ENCODE data around the gene SHROOM4. TPM values are rescaled to one million over a fixed set of nuclear protein-coding genes. Genes with fewer than 3 reads are reported as not detected.

SHROOM4 gene
- total RNA-seq, 1 experiment from 2014 or later, result 2.1 TPM

DNA sequence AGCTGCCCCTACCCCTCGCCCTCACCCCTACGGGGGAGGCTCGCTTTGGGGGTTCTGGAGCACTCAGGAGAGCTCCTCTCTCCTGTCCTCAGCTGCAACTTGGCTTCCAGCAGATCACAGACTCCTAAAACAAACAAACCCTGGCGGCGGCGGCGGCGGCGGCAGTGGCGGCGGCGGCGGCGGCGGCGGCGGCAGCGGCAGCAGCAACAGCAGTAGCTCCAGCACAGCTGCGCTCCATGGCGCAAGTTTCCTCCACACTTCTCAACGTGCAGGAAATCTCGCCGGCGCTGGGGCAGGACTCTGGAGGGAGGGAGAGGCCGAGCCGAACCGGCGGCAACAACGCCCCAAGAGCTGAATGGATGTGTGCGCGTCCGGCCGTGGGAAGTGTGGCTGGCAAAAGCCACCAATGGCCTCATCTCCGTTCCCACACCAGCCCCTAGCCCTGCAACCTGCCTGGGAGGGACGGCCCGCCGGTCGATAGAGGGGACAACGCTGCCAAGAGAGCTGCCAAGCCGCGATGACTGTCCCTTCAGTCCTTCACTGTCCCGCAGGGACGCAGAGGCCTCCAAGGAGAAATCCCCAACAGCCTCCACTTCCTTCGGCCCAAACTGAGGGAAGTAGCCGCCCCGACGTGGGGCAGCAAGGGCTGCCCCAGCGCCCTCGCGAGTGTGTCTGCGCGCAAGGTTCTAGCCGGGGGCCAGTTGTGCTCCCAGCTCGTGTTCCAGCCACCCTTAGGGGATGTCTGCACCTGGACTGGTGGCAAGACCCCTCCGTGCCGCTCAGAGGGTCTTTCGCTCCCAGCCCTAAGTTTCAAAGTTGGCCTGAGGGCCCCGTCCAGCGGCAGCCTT, 775 bp downstream of the SHROOM4 start:
- TF ChIP-seq, protein P1, sequence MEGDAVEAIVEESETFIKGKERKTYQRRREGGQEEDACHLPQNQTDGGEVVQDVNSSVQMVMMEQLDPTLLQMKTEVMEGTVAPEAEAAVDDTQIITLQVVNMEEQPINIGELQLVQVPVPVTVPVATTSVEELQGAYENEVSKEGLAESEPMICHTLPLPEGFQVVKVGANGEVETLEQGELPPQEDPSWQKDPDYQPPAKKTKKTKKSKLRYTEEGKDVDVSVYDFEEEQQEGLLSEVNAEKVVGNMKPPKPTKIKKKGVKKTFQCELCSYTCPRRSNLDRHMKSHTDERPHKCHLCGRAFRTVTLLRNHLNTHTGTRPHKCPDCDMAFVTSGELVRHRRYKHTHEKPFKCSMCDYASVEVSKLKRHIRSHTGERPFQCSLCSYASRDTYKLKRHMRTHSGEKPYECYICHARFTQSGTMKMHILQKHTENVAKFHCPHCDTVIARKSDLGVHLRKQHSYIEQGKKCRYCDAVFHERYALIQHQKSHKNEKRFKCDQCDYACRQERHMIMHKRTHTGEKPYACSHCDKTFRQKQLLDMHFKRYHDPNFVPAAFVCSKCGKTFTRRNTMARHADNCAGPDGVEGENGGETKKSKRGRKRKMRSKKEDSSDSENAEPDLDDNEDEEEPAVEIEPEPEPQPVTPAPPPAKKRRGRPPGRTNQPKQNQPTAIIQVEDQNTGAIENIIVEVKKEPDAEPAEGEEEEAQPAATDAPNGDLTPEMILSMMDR (conservative IDR thresholded peaks at IDR 0.05), result no peak
- Mint-ChIP-seq H3K4me1 (peaks cover 16 to 22% of the 10 kb centered on the region in 2 experiments), H3K9me3 (peaks cover 70 to 74% of the 10 kb centered on the region in 2 experiments), H3K27ac (no peak overlapping the region; a peak in 1 of 7 replicates), H3K4me3 (peak overlapping the region; percentile 73 to 85), H3K36me3 (ENCODE audit: insufficient read depth in 1 of 3, low read depth in 3 of 3) (peaks cover 0 to 13% (median 6%) of the 10 kb centered on the region in 3 experiments; a peak in 4 of 7 replicates), H3K27me3 (ENCODE audit: low read depth) (peaks cover 1% of the 10 kb centered on the region)
- Histone ChIP-seq H3K9me3 (ENCODE audit: control insufficient read depth, low read depth, low read length) (no peaks in the 10 kb centered on the region), H2BK15ac (ENCODE audit: low read depth, low read length) (no peak overlapping the region), H3K27ac (ENCODE audit: insufficient read length, low read depth, low read length) (no peak overlapping the region), H3K56ac (ENCODE audit: insufficient read length, low read depth, low read length) (no peak overlapping the region), H3K4me2 (ENCODE audit: insufficient read depth, insufficient read length, low read length) (peak overlapping the region; percentile 95), H3K23ac (ENCODE audit: insufficient read length, low read depth, low read length) (no peak overlapping the region), H4K91ac (ENCODE audit: insufficient read length, low read depth, low read length) (no peak overlapping the region), H3K27me3 (ENCODE audit: insufficient read depth, low read length) (no peaks in the 10 kb centered on the region), H2AFZ (ENCODE audit: low read length) (no peak overlapping the region), H3K79me2 (ENCODE audit: insufficient read depth, low read length) (no peaks in the 10 kb centered on the region; the same call in 1 of the 2 replicates), H4K5ac (ENCODE audit: insufficient read length, low read depth, low read length) (no peak overlapping the region), H3K23me2 (ENCODE audit: insufficient read length, low read depth, low read length, poor library complexity, severe bottlenecking) (peaks cover 15% of the 10 kb centered on the region), H2BK120ac (ENCODE audit: low read depth, low read length, poor library complexity, severe bottlenecking) (no peak overlapping the region), H3K9ac (ENCODE audit: extremely low read depth, insufficient read length, low read length) (peak overlapping the region; percentile 44), H3K79me1 (ENCODE audit: insufficient read depth, low read depth, low read length, poor library complexity, severe bottlenecking) (no peaks in the 10 kb centered on the region), H2BK12ac (ENCODE audit: insufficient read length, low read depth, low read length) (no peak overlapping the region), H2BK5ac (ENCODE audit: insufficient read length, low read length) (no peak overlapping the region), H3K14ac (ENCODE audit: insufficient read depth, low read length) (peak overlapping the region; percentile 61; the same call in 1 of the 2 replicates), H2BK20ac (ENCODE audit: low read depth, low read length, poor library complexity, severe bottlenecking) (no peak overlapping the region), H2AK5ac (ENCODE audit: insufficient read length, low read length) (no peak overlapping the region), H3T11ph (ENCODE audit: low read length) (no peak overlapping the region), H4K20me1 (ENCODE audit: control insufficient read depth, insufficient read depth, insufficient read length) (no peaks in the 10 kb centered on the region), H3K4ac (ENCODE audit: low read depth, low read length) (no peak overlapping the region), H3K18ac (ENCODE audit: insufficient read length, low read depth, low read length) (no peak overlapping the region), H3K4me1 (ENCODE audit: insufficient read depth, low read length) (peaks cover 14% of the 10 kb centered on the region), H4K8ac (replicated peaks; ENCODE audit: insufficient read length, low read depth, low read length) (no peak overlapping the region)
- no CpG with 5 or more reads among the region's 59 CpGs for WGBS (ENCODE audit: extremely low coverage, insufficient read length, low lambda C conversion rate)
- peak; percentile 36 for DNase-seq
